ENCODE data around the gene ALKBH6.
A peak's percentile ranks its signal among the peaks of the same experiment; 100 is the strongest.
"Not testable (repeated sequence)": the region's sequence is repeated elsewhere in the genome, so short reads cannot be mapped to it uniquely, and the experiment has no call there.

Gene ALKBH6

DNA sequence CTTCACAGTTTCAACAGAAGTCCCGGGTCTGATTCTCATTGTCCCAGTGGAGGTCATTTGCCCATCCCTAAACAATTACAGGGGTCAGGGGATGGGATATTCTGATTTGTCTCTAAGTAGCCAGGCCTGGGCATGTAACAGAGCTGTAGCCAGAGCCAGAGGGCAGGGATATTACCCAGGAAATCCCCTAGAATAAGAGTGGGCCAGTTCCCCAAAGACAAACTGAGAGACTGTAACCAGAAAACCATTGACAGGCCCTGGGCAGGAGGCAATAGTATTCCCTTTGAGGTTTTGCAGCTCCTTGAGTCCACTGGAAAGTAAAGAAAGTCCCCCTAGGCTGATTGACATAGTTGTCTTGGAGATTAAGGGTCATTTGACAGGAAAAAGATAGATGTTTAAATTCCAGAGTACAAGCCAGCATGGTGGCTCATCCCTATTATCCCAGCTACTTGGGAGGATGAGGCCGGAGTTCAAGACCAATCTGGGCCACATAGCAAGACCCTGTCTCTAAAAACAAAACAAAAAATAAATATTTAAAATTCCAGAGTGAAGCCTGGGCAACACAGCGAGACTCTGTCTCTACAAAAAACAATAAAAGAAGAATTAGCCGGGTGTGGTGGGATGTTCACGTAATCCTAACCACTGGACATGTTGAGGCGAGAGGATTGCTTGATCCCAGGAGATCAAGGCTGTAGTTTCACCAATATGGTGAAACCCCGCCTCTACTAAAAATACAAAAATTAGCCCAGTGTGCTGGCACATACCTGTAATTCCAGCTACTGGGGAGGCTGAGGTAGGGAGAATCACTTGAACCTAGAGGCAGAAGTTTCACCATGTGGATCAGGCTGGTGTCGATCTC lies 20.9 kb downstream of the ALKBH6 start:
- DNase-seq: no peak

DNA sequence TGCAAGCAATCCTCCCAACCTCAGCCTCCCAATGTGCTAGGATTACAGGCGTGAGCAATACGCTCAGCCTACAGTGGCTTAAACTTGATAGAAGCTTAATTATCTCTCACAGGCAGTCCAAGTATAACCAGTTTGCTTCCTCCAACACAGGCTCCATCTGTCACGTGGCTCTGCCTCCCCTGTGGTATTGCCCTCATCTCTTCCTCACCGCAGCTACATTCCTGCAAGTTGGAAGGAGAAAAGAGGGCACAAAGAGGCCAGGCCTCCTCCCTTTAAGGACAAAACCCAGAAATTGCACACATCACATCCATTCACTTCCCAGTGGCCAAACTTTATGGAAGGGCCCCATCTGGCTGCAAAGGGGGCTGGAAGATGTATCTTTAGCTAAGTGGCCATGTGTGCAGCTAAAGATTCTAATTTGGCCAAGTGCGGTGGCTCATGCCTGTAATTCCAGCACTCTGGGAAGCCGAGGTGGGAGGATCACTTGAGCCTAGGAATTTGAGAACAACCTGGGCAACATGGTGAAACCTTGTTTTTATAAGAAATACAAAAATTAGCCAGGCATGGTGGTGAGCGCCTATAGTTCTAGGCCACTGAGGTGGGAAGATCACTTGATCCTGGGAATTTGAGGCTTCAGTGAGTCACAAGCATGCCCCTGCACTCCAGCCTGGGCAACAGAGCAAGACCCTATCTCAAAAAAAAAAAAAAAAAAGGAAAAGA lies 22.1 kb downstream of the ALKBH6 start:
- no peak for DNase-seq

GRCh38 chr19:35990771-35991730 lies 23.0 kb downstream of the ALKBH6 start:
- no peak for DNase-seq

GRCh38 chr19:35990156-35990555 lies 23.9 kb downstream of the ALKBH6 start:
- DNase-seq: no peak

GRCh38 chr19:35988824-35989223 lies 25.2 kb downstream of the ALKBH6 start:
- no peak for DNase-seq

- DNase-seq: peak; percentile 53
Observed at GRCh38 chr19:35987571-35987896, 26.5 kb downstream of the ALKBH6 start.

DNA sequence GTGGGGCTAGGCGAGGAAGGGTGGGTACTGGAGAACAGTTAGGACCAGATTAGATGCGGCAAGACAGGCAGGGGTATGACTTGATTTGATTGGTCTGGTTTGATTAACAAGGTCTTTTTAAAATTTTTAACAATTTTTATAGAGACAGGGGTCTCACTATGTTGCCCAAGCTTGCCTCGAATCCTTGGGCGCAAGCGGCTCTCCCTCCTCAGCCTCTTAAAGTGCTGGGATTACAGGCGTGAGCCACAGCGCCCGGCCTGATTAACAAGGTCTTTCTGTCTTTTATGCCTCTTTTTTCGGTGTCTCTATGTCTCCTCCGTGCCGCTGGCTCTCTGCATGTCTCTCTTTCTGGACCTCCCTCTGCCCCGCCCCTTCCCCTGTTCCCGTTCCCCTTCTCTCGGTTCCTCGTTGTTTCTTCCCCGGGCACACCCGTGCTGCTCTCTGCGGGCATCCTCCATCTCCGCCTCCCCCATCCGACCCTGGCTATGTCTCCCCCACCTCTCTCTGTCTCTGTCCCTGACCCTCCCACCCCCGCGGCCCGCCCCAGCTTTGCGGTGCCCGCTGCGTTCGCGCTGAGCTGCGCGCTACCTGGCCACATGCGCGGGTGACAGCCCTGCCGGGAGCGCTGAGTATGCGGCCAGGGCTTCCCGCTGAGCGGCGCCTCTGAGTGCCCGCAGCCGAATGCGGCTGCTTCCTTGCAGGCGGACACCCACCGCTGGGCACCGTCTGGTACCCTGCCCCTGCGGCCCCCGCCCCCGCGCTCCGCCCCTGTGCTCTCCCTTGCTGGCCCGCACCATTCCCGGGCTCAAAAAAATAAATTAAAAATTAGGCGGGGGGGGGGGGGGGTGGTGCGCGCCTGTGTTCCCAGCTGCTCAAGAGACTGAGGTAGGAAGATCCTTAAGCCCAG lies 27.1 kb downstream of the ALKBH6 start:
- peak; percentile 60 for DNase-seq

GRCh38 chr19:35986111-35986510 lies 27.9 kb downstream of the ALKBH6 start:
- no peak for DNase-seq

DNA sequence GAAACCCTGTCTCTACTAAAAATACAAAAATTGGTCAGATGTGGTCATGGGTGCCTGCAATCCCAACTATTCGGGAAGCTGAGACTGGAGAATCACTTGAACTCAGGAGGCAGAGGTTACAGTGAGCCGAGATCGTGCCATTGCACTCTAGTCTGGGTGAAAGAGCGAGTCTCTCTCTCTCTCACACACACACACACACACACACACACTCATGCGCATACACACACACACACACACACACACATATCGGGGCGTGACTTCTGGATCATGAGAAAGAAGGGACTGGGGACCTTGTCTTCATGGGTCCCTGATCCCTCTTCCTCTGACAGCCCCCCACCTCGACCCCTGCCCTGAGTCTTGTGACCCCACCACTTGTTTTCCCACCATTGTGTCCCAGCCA lies 30.8 kb downstream of the ALKBH6 start:
- no peak for DNase-seq

GRCh38 chr19:35980997-35981396 lies 33.0 kb downstream of the ALKBH6 start:
- not testable (repeated sequence) for DNase-seq

- DNase-seq: no peak
Observed at GRCh38 chr19:35978832-35979365, 35.1 kb downstream of the ALKBH6 start.

- DNase-seq: no peak
Observed at GRCh38 chr19:35978271-35978670, 35.7 kb downstream of the ALKBH6 start.

DNA sequence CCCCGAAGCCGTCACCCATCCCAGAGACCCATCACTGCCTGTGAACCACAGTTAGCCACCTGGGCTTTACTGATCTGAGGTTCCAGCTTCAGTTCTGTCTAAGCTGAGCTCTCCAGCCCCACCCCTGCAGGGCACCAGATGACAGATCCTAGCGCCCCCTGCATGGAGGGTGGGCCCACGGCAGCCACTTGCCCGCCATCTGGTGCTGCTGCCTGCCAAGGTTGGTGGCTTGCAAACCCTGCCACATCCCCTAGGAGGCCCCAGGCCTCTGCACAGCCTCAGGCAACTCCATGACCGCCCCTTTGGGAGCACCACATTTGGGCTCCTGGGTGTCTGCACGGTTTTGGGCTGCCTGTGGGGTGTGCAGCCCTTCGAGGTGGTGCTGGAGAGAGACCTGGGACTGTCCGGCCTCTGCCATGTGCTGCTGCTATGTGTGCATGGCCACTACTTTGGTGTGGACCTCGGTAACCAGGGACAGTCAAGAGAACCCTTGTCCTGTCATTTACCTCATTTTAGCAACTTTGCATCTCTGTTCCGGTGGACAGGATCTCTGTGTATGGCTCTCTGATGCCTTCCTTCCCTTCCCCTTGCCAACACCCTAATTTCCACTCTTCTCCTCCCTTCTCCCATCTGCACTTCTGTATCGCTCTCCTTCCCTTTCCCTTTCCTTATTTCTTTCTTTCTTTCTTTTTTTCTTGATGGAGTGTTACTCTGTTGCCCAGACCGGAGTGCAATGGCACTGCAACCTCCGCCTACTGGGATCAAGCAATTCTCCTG lies 36.4 kb downstream of the ALKBH6 start:
- no peak for DNase-seq

DNA sequence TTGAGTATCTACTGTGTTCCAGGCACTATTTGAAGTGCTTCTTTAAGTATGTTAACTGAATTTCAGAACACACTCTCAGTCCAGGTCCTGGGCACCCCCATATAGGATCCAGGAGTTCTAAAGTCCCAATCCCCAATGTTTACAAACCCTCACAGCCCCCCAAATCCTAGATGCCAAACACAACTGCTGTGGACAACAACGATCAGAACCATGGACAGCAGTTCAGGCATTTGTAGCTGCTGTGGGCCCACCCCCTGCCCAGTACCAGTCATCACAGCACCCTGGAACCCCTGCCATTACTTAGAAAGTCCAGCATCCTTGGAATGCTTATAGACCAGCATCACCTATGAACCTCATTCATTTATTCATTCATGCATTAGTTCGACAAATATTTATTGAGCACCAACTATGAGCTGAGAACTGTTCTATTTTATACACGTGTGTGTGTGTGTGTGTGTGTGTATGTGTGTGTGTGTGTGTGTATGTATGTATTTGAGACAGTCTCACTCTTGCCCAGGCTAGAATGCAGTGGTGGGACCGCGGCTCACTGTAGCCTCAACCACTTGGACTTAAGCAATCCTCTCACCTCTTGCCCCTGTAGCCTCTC lies 38.3 kb downstream of the ALKBH6 start:
- no peak for DNase-seq

DNA sequence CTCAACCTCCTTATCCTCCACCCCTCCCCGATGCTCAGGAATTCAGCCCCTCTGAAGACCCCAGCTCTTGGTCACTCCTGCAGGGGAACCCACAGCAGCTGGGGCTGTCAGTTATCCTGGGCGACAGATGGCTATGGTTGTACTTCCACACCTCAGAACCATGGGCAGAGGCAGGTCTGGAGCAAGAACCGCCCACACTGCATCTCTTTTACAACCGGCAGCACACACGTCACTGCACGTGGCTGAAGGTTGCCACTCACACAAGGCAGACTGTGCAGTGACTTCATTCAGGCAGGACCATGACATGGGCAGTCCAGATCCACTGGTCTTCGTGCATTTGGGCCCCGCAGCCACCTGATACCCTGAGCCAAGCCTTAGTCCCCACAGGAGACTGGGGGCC lies 40.5 kb downstream of the ALKBH6 start:
- no peak for DNase-seq

DNA sequence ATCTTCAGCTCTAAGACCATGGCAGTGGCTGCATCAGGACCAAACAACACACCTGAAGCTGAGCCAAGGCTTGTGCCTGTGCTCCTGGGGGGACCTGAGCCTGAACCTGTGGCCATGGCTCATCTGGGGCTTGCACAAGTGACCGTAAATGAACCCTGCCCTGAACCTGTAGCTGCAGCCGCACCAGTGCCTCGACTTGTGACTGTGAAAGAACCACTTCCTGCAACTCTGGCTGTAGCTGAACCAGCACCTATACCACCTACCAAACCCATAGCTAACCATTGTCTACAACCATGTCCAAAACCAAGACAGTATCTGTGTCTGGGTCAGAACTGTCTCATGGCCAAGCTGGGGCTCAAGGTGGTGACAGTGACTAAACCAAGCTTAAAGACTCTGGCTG lies 47.2 kb downstream of the ALKBH6 start:
- DNase-seq: no peak

GRCh38 chr19:35963514-35963913 lies 50.5 kb downstream of the ALKBH6 start:
- DNase-seq: no peak

- DNase-seq: no peak
Observed at GRCh38 chr19:35960432-35960972, 53.5 kb downstream of the ALKBH6 start.

GRCh38 chr19:35959968-35960320 lies 54.1 kb downstream of the ALKBH6 start:
- DNase-seq: no peak

Measured in NCI-H510A treated with DMSO at 0.1 percent for 48 hours (cell line).